ENCODE results near the gene ZNF254. TPM values are rescaled to one million over a fixed set of nuclear protein-coding genes. Genes with fewer than 3 reads are reported as not detected.

ZNF254 gene
- total RNA-seq, 1 donor from 2014 or later = 19.6 TPM

DNA sequence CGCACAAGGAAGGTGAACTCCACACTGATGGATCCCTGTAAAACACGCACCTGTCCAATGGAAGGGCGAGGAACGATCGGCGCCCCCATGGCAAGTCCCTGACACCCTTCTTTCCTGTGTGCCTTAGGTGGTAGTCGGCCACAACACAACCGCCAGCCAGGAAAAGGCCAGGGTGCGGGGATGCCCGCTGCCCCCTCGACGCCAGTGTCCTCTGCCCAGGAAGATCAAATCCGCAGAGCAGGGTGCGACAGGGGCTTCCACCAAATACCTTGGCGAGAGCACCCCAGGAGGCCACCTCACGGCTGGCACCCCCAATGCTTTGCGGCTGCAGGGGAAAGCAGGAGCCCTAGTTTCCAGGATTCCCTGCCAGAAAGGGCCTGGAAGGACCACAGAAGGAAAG is 91.2 kb downstream of the ZNF254 start:
- no peak for TF ChIP-seq CTCF (conservative IDR thresholded peaks at IDR 0.05; ENCODE audit: low read depth, low read length)
- no peak overlapping the region for H3K4me3 ChIP-seq (ENCODE audit: low read depth, low read length)
- no peak for DNase-seq (ENCODE audit: low read depth)

Other genes with a start within 250 kb of the ZNF254 start
- gene ZNF726, start 172.3 kb upstream of the ZNF254 start, total RNA-seq = 5.9 and 11.6 TPM in 2 replicates

All from epithelial cell of proximal tubule (primary cell).